HCT116 (cell line): ENCODE results near the gene MYLK. TPM values are rescaled to one million over a fixed set of nuclear protein-coding genes. Genes with fewer than 3 reads are reported as not detected.
A peak's percentile ranks its signal among the peaks of the same experiment; 100 is the strongest.

Experiments used
- ATAC-seq: fragments of 200-7000 bp; cut with Tn5 transposase; 2 replicates; pipeline ENCODE4 v1.9.1; 2020; ENCODE audit warnings: mild to moderate bottlenecking, moderate library complexity
- BruUV-seq: library from RNA; stranded (reverse); fragments of 400-500 nt; replicated peaks from 2 replicates; lab custom pipeline; 2021; lab: Mats Ljungman, UMichigan
- CTCF ChIA-PET: fragments of 300-600 bp; sonication (Branson Sonifier 250); formaldehyde crosslinking; loops from one replicate; lab custom pipeline; 2021; ENCODE audit warnings: antibody characterized with exemption; lab: Charles Lee
- POLR2A ChIA-PET: fragments of 300-600, 350-600 bp; sonication (Branson Sonifier 250); formaldehyde crosslinking; loops from one replicate; lab custom pipeline; 2021; ENCODE audit warnings: antibody characterized with exemption; lab: Charles Lee
- RAD21 ChIA-PET, 2 experiments: fragments of 300-600 bp; sonication (Branson Sonifier 250); formaldehyde crosslinking; loops; one replicate each; lab custom pipeline; 2023; ENCODE audit warnings: low total read pairs in 2 of 2; ENCODE audit not compliant: uncharacterized antibody in 2 of 2, unreplicated experiment in 2 of 2, low non-redundant PET in 1 of 2; lab: Charles Lee
- DNase-seq: peaks from one replicate; pipeline ENCODE4 v3.0.0-alpha.2; 2010; ENCODE audit warnings: low read depth, low spot score
- H2AFZ ChIP-seq: fragments of 200-600 bp; shearing (Covaris generic), sonication (generic); 2 replicates; pipeline ENCODE4 v1.6.1; 2017; ENCODE audit warnings: low read depth, mixed run types, mixed read lengths, antibody characterized with exemption, low read length; ENCODE audit not compliant: poor library complexity, severe bottlenecking
- H3K27ac ChIP-seq: 2 replicates; pipeline ENCODE4 v1.5.1; 2012; ENCODE audit warnings: low read depth, low read length
- H3K27me3 ChIP-seq: fragments of 200-600 bp; sonication (generic); 2 replicates; pipeline ENCODE4 v1.6.1; 2016; ENCODE audit warnings: mixed run types, low read length, mixed read lengths; ENCODE audit not compliant: insufficient read depth
- H3K36me3 ChIP-seq, 2 experiments: fragments of 200-500 bp in 1 of 2; fragments of 200-600 bp in 1 of 2; sonication (Bioruptor generic) in 1 of 2; sonication (generic) in 1 of 2; 2 replicates each; pipeline versions ENCODE4 v1.5.1 to v1.6.1; 2014 to 2016; ENCODE audit warnings: low read length in 2 of 2, inconsistent platforms in 1 of 2, mixed read lengths in 1 of 2, mixed run types in 1 of 2; ENCODE audit not compliant: insufficient read depth in 2 of 2, control insufficient read depth in 1 of 2
- H3K4me1 ChIP-seq, 2 experiments: fragments of 200-600 bp in 1 of 2; sonication (generic) in 1 of 2; 2 replicates each; pipeline versions ENCODE4 v1.5.1 to v1.6.1; 2012 to 2017; ENCODE audit warnings: low read length in 2 of 2, inconsistent platforms in 1 of 2, mild to moderate bottlenecking in 1 of 2, mixed read lengths in 1 of 2, mixed run types in 1 of 2, moderate library complexity in 1 of 2; ENCODE audit not compliant: insufficient read depth in 2 of 2, control insufficient read depth in 1 of 2
- H3K4me2 ChIP-seq: fragments of 200-600 bp; sonication (generic); 2 replicates; pipeline ENCODE4 v1.6.1; 2017; ENCODE audit warnings: mixed run types, low read length, mixed read lengths
- H3K4me3 ChIP-seq, 2 experiments: fragments of 200-600 bp in 1 of 2; sonication (generic) in 1 of 2; replicated peaks in 1 of 2; 2 replicates each; pipeline ENCODE4 v1.5.1; 2011 to 2016; ENCODE audit warnings: low read length in 2 of 2, control low read depth in 1 of 2, low read depth in 1 of 2, mild to moderate bottlenecking in 1 of 2, mixed read lengths in 1 of 2, mixed run types in 1 of 2
- H3K79me2 ChIP-seq: fragments of 200-600 bp; sonication (generic); 2 replicates; pipeline ENCODE4 v1.6.1; 2017; ENCODE audit warnings: mild to moderate bottlenecking, mixed run types, low read length, moderate library complexity, mixed read lengths; ENCODE audit not compliant: insufficient read depth
- H3K9ac ChIP-seq: fragments of 200-600 bp; sonication (generic); 2 replicates; pipeline ENCODE4 v1.6.1; 2016; ENCODE audit warnings: low read length, mixed read lengths
- H3K9me2 ChIP-seq: fragments of 200-600 bp; sonication (generic), shearing (Covaris generic); 2 replicates; pipeline ENCODE4 v1.6.1; 2017; ENCODE audit warnings: mixed run types, mild to moderate bottlenecking, moderate library complexity; ENCODE audit not compliant: insufficient read depth
- H3K9me3 ChIP-seq, 2 experiments: fragments of 200-500 bp in 1 of 2; fragments of 200-600 bp in 1 of 2; sonication (Bioruptor generic) in 1 of 2; sonication (generic) in 1 of 2; 2 replicates each; pipeline ENCODE4 v1.6.1; 2014 to 2017; ENCODE audit warnings: low read length in 2 of 2, mixed read lengths in 2 of 2, inconsistent platforms in 1 of 2, low read depth in 1 of 2, mild to moderate bottlenecking in 1 of 2, mixed run types in 1 of 2, moderate library complexity in 1 of 2; ENCODE audit not compliant: control insufficient read depth in 1 of 2, insufficient read depth in 1 of 2
- H4K20me1 ChIP-seq: fragments of 200-600 bp; sonication (generic), shearing (Covaris generic); 2 replicates; pipeline ENCODE4 v1.6.1; 2017; ENCODE audit warnings: mixed run types, mild to moderate bottlenecking, moderate library complexity; ENCODE audit not compliant: insufficient read depth
- CBX3 ChIP-seq: IDR thresholded peaks from 2 replicates; pipeline ENCODE4 v1.6.1; 2012; ENCODE audit warnings: low read depth
- ELF1 ChIP-seq: IDR thresholded peaks from 2 replicates; pipeline ENCODE4 v1.6.1; 2012; ENCODE audit warnings: low read depth, borderline replicate concordance
- EZH2 ChIP-seq: fragments of 200-600 bp; sonication (generic); IDR thresholded peaks from 2 replicates; pipeline ENCODE4 v1.6.1; 2017; ENCODE audit warnings: antibody characterized with exemption, mixed run types
- EZH2phosphoT487 ChIP-seq: fragments of 200-600 bp; IDR thresholded peaks from 2 replicates; pipeline ENCODE4 v1.6.1; 2018; ENCODE audit warnings: antibody characterized with exemption, borderline replicate concordance
- FOSL1 ChIP-seq: IDR thresholded peaks from 2 replicates; pipeline ENCODE4 v1.6.1; 2012; ENCODE audit warnings: low read depth
- JUND ChIP-seq: IDR thresholded peaks from 2 replicates; pipeline ENCODE4 v1.6.1; 2012
- POLR2A ChIP-seq: IDR thresholded peaks from 2 replicates; pipeline ENCODE4 v1.7.0; 2011; ENCODE audit warnings: borderline replicate concordance; ENCODE audit not compliant: insufficient read depth, insufficient read length; ENCODE audit errors: extremely low read depth
- POLR2AphosphoS5 ChIP-seq: IDR thresholded peaks from 2 replicates; pipeline ENCODE4 v1.6.1; 2011; ENCODE audit warnings: mild to moderate bottlenecking, low read depth, low read length, moderate library complexity
- RAD21 ChIP-seq: IDR thresholded peaks from 2 replicates; pipeline ENCODE4 v1.6.1; 2012; ENCODE audit warnings: low read depth, mild to moderate bottlenecking
- SIN3A ChIP-seq: IDR thresholded peaks from 2 replicates; pipeline ENCODE4 v1.6.1; 2012; ENCODE audit warnings: low read depth
- TCF7L2 ChIP-seq: IDR thresholded peaks from 2 replicates; pipeline ENCODE4 v1.7.0; 2011; ENCODE audit warnings: borderline replicate concordance, inconsistent platforms; ENCODE audit not compliant: insufficient read depth, insufficient read length; ENCODE audit errors: extremely low read depth
- ZNF274 ChIP-seq: fragments of 200-500 bp; sonication (Bioruptor generic); IDR thresholded peaks from 2 replicates; pipeline ENCODE4 v1.6.1; 2014; ENCODE audit warnings: mild to moderate bottlenecking, low read depth, low read length, inconsistent platforms
- intact Hi-C: fragments of 100-400 bp; cut with micrococcal nuclease; formaldehyde crosslinking; loops from 2 replicates; pipeline ENCODE4 v1.10.0; 2022
- total RNA-seq: library from RNA; stranded (reverse); gene quantifications from one replicate; pipeline ENCODE4 v1.2.1, GENCODE V29; 2021; ENCODE audit not compliant: unreplicated experiment
- TF ChIP-seq, protein P1 (sequence below): IDR thresholded peaks from 2 replicates; pipeline ENCODE4 v1.6.1; 2012; ENCODE audit warnings: low read depth
- TF ChIP-seq, protein P2 (sequence below), 3 experiments: fragments of 200-600 bp in 1 of 3; sonication (generic) in 1 of 3; IDR thresholded peaks in 2 of 3; conservative IDR thresholded peaks in 1 of 3; 2 replicates each; pipeline ENCODE4 v1.5.1; 2012 to 2017; ENCODE audit warnings: low read depth in 2 of 3, low read length in 2 of 3, antibody characterized with exemption in 1 of 3, borderline replicate concordance in 1 of 3, control low read depth in 1 of 3, mild to moderate bottlenecking in 1 of 3, mixed read lengths in 1 of 3, mixed run types in 1 of 3, moderate library complexity in 1 of 3; ENCODE audit not compliant: insufficient read depth in 1 of 3
- TF ChIP-seq, protein P3 (sequence below): IDR thresholded peaks from 2 replicates; pipeline ENCODE4 v1.6.1; 2012
- TF ChIP-seq, protein P4 (sequence below): IDR thresholded peaks from 2 replicates; pipeline ENCODE4 v1.6.1; 2012

The MYLK gene
- total RNA-seq, 1 experiment from 2014 or later, result 3.8 TPM

DNA sequence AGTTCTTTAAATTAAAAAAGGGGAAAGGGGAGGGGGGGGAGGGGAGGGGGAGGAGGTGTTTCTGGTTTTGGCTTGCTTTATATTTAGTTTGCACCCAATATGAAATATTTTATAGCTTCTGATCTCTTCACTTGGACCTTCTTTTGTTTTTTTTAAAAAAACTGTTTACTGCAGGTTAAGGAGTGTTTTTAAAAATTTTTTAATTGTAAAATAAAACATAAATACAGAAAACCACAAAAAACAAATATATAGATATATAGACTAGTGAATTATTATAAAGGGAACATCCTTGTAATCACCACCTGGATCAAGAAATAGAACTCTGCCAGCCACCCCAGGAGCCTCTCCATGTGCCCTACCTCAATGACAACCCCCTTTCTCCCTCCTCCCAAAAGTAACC is 861 bp upstream of the MYLK start (continued):
- no peak for TF ChIP-seq ZNF274
- TF ChIP-seq, protein P1, sequence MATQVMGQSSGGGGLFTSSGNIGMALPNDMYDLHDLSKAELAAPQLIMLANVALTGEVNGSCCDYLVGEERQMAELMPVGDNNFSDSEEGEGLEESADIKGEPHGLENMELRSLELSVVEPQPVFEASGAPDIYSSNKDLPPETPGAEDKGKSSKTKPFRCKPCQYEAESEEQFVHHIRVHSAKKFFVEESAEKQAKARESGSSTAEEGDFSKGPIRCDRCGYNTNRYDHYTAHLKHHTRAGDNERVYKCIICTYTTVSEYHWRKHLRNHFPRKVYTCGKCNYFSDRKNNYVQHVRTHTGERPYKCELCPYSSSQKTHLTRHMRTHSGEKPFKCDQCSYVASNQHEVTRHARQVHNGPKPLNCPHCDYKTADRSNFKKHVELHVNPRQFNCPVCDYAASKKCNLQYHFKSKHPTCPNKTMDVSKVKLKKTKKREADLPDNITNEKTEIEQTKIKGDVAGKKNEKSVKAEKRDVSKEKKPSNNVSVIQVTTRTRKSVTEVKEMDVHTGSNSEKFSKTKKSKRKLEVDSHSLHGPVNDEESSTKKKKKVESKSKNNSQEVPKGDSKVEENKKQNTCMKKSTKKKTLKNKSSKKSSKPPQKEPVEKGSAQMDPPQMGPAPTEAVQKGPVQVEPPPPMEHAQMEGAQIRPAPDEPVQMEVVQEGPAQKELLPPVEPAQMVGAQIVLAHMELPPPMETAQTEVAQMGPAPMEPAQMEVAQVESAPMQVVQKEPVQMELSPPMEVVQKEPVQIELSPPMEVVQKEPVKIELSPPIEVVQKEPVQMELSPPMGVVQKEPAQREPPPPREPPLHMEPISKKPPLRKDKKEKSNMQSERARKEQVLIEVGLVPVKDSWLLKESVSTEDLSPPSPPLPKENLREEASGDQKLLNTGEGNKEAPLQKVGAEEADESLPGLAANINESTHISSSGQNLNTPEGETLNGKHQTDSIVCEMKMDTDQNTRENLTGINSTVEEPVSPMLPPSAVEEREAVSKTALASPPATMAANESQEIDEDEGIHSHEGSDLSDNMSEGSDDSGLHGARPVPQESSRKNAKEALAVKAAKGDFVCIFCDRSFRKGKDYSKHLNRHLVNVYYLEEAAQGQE, result no peak

DNA sequence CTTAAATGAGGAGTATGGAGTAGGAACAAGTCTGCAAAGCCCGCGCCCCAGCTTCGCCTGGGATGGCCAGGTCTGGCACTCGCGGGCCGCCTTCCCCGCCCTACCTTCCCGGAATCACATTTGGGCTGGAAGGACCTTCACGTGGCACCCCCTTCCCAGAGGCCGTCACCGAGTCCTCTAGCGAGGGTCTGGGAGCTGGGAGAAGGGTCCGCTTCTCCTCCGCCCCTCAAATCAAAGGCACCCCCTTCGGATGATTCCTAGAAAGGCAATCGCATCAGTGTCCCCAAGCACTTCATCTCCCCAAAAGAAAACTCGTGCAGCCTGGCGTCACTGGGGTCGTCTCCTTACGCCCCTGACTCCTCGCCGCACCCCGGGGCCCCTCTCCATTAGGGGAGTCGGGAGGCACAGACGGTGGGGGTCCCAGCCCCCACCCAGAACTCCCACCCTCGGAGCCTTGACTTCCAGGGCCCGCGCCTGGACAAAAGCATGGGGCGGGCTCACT is 380 bp downstream of the MYLK start:
- H3K36me3 ChIP-seq, result no peaks in the 10 kb centered on the region
- H3K9ac ChIP-seq, result peak overlapping the region; percentile 59
- intact Hi-C loops, result no loop called here
- ChIA-PET RAD21 (interaction anchor here in 1 of 2 experiments (0.7 kb wide), 1 partner anchor 92 kb away, joined by 4 read pairs; no protein-coding TSS in a partner anchor), POLR2A (no interaction called here), CTCF (no interaction called here)
- no peaks in the 10 kb centered on the region for H3K27me3 ChIP-seq
- ATAC-seq, result no peak
- no peaks in the 10 kb centered on the region for H4K20me1 ChIP-seq
- H3K4me3 ChIP-seq, result peak overlapping the region; percentile 39 to 55
- BruUV-seq, result no TSS peak
- no peak overlapping the region for H2AFZ ChIP-seq
- peak overlapping the region; percentile 81 for H3K4me2 ChIP-seq
- no peaks in the 10 kb centered on the region for H3K9me3 ChIP-seq
- no peak for DNase-seq
- H3K27ac ChIP-seq, result no peak overlapping the region; the same call in 1 of the 2 replicates
- H3K9me2 ChIP-seq, result no peaks in the 10 kb centered on the region
- no peaks in the 10 kb centered on the region for H3K79me2 ChIP-seq
- H3K4me1 ChIP-seq, result peaks cover 2 to 11% of the 10 kb centered on the region in 2 experiments; a peak in 3 of 4 replicates
- TF ChIP-seq RAD21, result no peak
- TF ChIP-seq SIN3A, result no peak
- TF ChIP-seq TCF7L2, result no peak
- TF ChIP-seq, protein P2, sequence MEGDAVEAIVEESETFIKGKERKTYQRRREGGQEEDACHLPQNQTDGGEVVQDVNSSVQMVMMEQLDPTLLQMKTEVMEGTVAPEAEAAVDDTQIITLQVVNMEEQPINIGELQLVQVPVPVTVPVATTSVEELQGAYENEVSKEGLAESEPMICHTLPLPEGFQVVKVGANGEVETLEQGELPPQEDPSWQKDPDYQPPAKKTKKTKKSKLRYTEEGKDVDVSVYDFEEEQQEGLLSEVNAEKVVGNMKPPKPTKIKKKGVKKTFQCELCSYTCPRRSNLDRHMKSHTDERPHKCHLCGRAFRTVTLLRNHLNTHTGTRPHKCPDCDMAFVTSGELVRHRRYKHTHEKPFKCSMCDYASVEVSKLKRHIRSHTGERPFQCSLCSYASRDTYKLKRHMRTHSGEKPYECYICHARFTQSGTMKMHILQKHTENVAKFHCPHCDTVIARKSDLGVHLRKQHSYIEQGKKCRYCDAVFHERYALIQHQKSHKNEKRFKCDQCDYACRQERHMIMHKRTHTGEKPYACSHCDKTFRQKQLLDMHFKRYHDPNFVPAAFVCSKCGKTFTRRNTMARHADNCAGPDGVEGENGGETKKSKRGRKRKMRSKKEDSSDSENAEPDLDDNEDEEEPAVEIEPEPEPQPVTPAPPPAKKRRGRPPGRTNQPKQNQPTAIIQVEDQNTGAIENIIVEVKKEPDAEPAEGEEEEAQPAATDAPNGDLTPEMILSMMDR (IDR thresholded peaks at IDR 0.05 in 2 of 3, conservative IDR thresholded peaks at IDR 0.05 in 1 of 3; ENCODE audit: borderline replicate concordance in 1 of 3, insufficient read depth in 1 of 3, low read depth in 2 of 3, low read length in 2 of 3), result no peak
- TF ChIP-seq POLR2AphosphoS5, result no peak
- TF ChIP-seq JUND, result no peak
- TF ChIP-seq, protein P3, sequence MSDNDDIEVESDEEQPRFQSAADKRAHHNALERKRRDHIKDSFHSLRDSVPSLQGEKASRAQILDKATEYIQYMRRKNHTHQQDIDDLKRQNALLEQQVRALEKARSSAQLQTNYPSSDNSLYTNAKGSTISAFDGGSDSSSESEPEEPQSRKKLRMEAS, result no peak
- TF ChIP-seq POLR2A, result no peak
- no peak for TF ChIP-seq ELF1
- TF ChIP-seq, protein P1, result no peak
- no peak for TF ChIP-seq EZH2phosphoT487
- TF ChIP-seq EZH2, result no peak
- TF ChIP-seq, protein P4, sequence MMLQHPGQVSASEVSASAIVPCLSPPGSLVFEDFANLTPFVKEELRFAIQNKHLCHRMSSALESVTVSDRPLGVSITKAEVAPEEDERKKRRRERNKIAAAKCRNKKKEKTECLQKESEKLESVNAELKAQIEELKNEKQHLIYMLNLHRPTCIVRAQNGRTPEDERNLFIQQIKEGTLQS, result no peak
- no peak for TF ChIP-seq FOSL1
- TF ChIP-seq CBX3, result no peak
